HG02885 (cell line): ENCODE data around the gene DUXB.

Source experiments
- ATAC-seq: cut with Tn5 transposase; IDR thresholded peaks from one replicate; pipeline ENCODE4 v1.9.1; 2021; ENCODE audit warnings: mild to moderate bottlenecking; ENCODE audit not compliant: unreplicated experiment, poor library complexity

Gene DUXB

GRCh38 chr16:75667503-75667902, 33.8 kb downstream of the DUXB start:
- ATAC-seq, result no peak

- no peak for ATAC-seq
Measured at GRCh38 chr16:75660726-75661302, 40.4 kb downstream of the DUXB start.

GRCh38 chr16:75660321-75660720, 40.9 kb downstream of the DUXB start:
- ATAC-seq, result no peak

GRCh38 chr16:75658175-75658574, 43.1 kb downstream of the DUXB start:
- no peak for ATAC-seq

GRCh38 chr16:75653922-75654321, 47.3 kb downstream of the DUXB start:
- ATAC-seq, result no peak

- peak; percentile 34 for ATAC-seq
Measured at GRCh38 chr16:75648265-75649076, 52.8 kb downstream of the DUXB start.

GRCh38 chr16:75647492-75648264, 53.6 kb downstream of the DUXB start, which contains the start of the genes KARS1 and TERF2IP:
KARS1 (minus strand) TSS chr16:75647665; CDS start chr16:75647639, 26 bp downstream.
TERF2IP (plus strand) TSS chr16:75647773; CDS start chr16:75647883, 110 bp downstream.
- peak; percentile 85 for ATAC-seq

- peak; percentile 20 for ATAC-seq
Measured at GRCh38 chr16:75647112-75647491, 54.2 kb downstream of the DUXB start.

- no peak for ATAC-seq
Measured at GRCh38 chr16:75644240-75645012, 56.8 kb downstream of the DUXB start.
